Retinal pigment epithelial cell (primary cell): Measurements from ENCODE around the gene NPHS1.

Experiments
- DNase-seq: peaks from one replicate; pipeline ENCODE4 v3.0.0-alpha.2; 2010; ENCODE audit warnings: low read depth
- H3K4me3 ChIP-seq: 2 replicates; pipeline ENCODE4 v1.5.1; 2011; ENCODE audit warnings: mild to moderate bottlenecking, low read length, control low read depth, moderate library complexity
- CTCF ChIP-seq: conservative IDR thresholded peaks from 2 replicates; pipeline ENCODE4 v1.5.1; 2011; ENCODE audit warnings: low read depth, low read length, control low read depth, inconsistent platforms

NPHS1 gene

GRCh38 chr19:35792888-35793287, 59.4 kb downstream of the NPHS1 start:
- TF ChIP-seq CTCF = no peak
- no peak for DNase-seq
- H3K4me3 ChIP-seq = no peak overlapping the region

- no peak for DNase-seq
- no peak for TF ChIP-seq CTCF
- no peak overlapping the region for H3K4me3 ChIP-seq
Measured at GRCh38 chr19:35792312-35792711, 60.0 kb downstream of the NPHS1 start.

DNA sequence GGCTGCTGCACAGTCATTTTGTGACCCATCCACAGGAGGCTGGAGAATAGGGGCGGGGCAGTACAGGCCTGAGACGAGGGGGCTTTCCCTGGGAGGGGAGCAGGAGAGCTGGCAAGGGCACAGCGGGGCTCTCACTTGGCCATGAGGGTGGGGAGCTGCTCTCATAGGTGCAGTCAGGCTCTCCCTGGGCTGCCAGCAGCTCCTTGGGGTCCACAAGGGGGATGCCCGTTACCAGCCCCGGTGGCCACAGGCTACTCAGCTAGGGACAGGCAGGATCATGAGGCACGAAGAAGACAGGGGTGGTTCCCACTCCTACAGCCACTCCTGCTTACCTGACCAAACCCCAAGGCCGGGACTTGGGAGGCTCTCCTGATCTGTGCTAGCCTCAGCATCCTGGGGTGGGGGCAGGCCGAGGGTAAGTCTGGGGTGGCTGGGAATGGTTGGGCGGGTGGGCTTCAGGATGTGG, 60.5 kb downstream of the NPHS1 start:
- no peak for DNase-seq
- H3K4me3 ChIP-seq = no peak overlapping the region
- no peak for TF ChIP-seq CTCF

DNA sequence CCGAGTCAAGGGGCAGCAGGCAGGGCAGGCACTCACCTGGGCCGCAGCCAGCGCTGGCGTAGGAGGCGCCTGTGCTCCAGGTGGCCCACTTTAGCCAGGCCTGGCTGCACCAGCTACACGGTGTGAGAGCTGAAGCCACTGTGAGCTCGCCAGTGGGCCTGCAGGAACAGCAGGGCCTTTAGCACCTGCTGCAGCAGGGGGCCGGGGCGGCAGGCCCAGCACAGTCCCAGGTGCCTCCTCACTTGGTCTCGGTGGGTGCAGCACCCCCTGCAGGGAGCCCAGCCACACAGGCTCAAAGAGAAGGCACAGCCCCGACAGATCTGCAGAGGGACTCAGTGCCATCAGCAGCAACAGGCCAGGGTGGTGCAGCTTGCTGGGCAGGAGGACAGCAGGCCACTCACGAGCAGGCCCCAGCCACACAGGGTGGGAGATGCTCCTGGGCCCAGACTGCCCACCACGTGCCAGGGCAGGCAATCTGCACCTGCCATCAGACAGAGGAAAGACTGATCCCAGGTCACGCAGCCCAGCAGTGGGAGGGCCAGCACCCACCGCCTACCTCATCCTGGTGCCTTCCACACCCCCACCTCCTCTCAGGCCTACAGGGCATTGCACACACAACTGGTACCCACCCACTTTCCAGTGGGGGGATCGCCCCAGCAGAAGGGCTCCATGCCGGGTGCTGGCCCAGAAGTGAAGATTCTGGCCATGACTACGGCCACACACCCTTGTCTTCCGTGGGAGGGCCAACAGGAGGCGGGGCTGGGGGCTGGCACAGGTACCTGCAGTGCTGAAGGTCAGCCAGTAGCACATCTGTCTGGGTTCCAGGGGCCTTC, 61.1 kb downstream of the NPHS1 start:
- TF ChIP-seq CTCF = peak; percentile 28
- no peak for DNase-seq
- H3K4me3 ChIP-seq = no peak overlapping the region

- no peak for DNase-seq
- H3K4me3 ChIP-seq = no peak overlapping the region
- no peak for TF ChIP-seq CTCF
Measured at GRCh38 chr19:35789978-35790944, 62.0 kb downstream of the NPHS1 start.

GRCh38 chr19:35789195-35789977, 62.9 kb downstream of the NPHS1 start:
- TF ChIP-seq CTCF = no peak
- DNase-seq = no peak

More at GRCh38 chr19:35789195-35789977, 62.9 kb downstream of the NPHS1 start:
- H3K4me3 ChIP-seq = no peak overlapping the region
